OCI-LY3 (cell line): ENCODE data around the gene RAB6A.

Experiments used
- CTCF ChIP-seq: fragments of 200-600, 300-600 bp; sonication (generic); IDR thresholded peaks from 2 replicates; pipeline ENCODE4 v1.5.1; 2014; ENCODE audit warnings: antibody characterized with exemption, low read length, low read depth
- EZH2phosphoT487 ChIP-seq: fragments of 200-600 bp; shearing (Covaris generic); IDR thresholded peaks from 2 replicates; pipeline ENCODE4 v1.6.1; 2018; ENCODE audit warnings: antibody characterized with exemption, mixed run types, low read depth

GRCh38 chr11:73760135-73760678, 667 bp downstream of the RAB6A start:
- TF ChIP-seq CTCF (no peak), EZH2phosphoT487 (no peak)
